ENCODE measurements around the gene HDHD5.

The HDHD5 gene

DNA sequence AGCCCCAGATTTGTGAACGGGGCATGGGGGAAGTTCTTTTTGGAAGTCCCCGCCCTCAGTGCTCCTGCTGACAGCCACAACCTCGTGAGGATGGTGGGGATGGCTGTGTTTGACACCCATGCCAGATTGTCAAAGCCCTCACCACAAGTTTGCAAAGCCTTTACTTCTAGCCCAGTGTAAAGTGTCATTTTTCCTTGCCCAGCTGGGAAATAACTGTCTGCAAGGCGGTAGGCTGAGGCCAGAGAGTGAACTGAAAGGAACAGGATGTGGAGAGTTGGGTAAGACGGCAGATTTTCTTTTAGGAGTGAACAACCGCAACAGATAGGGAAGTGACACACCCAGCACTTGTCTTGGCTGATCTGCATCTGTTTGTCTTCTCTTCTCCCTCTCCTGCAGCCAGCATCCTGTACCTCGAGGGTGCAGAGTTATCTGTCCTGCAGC is 60.7 kb downstream of the HDHD5 start:
- Histone ChIP-seq H3K4me2 (no peak overlapping the region), H4K20me1 (ENCODE audit: insufficient read depth) (no peaks in the 10 kb centered on the region), H3K9ac (no peak overlapping the region), H3K36me3 (ENCODE audit: insufficient read depth) (no peaks in the 10 kb centered on the region), H3K4me3 (IDR thresholded peaks at IDR 0.05; ENCODE audit: insufficient read depth, low read depth, low read length) (no peak overlapping the region), H3K79me2 (ENCODE audit: insufficient read depth, low read depth) (no peaks in the 10 kb centered on the region), H2AFZ (ENCODE audit: low read depth) (no peak overlapping the region), H3K27ac (no peak overlapping the region), H3K4me1 (ENCODE audit: low read depth, poor library complexity, severe bottlenecking) (no peaks in the 10 kb centered on the region), H3K27me3 (ENCODE audit: insufficient read depth, low read depth) (no peaks in the 10 kb centered on the region)
- TF ChIP-seq, protein P1, sequence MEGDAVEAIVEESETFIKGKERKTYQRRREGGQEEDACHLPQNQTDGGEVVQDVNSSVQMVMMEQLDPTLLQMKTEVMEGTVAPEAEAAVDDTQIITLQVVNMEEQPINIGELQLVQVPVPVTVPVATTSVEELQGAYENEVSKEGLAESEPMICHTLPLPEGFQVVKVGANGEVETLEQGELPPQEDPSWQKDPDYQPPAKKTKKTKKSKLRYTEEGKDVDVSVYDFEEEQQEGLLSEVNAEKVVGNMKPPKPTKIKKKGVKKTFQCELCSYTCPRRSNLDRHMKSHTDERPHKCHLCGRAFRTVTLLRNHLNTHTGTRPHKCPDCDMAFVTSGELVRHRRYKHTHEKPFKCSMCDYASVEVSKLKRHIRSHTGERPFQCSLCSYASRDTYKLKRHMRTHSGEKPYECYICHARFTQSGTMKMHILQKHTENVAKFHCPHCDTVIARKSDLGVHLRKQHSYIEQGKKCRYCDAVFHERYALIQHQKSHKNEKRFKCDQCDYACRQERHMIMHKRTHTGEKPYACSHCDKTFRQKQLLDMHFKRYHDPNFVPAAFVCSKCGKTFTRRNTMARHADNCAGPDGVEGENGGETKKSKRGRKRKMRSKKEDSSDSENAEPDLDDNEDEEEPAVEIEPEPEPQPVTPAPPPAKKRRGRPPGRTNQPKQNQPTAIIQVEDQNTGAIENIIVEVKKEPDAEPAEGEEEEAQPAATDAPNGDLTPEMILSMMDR (conservative IDR thresholded peaks at IDR 0.05; ENCODE audit: low read depth, low read length), result no peak

DNA sequence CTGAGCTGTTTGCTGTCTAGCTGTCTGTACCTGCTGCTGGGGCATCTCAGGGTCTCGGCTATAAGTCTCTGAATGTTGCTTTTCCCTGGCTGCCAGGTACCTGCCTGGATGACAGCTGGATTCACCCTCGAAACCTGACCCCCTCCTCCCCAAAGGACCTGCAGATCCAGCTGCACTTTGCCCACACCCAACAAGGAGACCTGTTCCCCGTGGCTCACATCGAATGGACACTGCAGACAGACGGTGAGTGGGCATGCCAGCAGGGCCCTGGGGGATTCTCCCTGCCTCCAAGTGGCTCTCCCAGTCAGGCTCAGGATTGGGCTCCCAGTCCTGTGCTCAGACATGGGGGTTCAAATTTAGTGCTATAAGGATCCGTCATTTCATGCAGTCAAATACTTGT is 61.4 kb downstream of the HDHD5 start:
- TF ChIP-seq, protein P1 (conservative IDR thresholded peaks at IDR 0.05; ENCODE audit: low read depth, low read length), result no peak
- Histone ChIP-seq H3K27me3 (ENCODE audit: insufficient read depth, low read depth) (no peaks in the 10 kb centered on the region), H3K79me2 (ENCODE audit: insufficient read depth, low read depth) (no peaks in the 10 kb centered on the region), H3K36me3 (ENCODE audit: insufficient read depth) (no peaks in the 10 kb centered on the region), H3K27ac (no peak overlapping the region), H4K20me1 (ENCODE audit: insufficient read depth) (no peaks in the 10 kb centered on the region), H3K4me2 (no peak overlapping the region), H3K9ac (no peak overlapping the region), H3K4me1 (ENCODE audit: low read depth, poor library complexity, severe bottlenecking) (no peaks in the 10 kb centered on the region), H3K4me3 (IDR thresholded peaks at IDR 0.05; ENCODE audit: insufficient read depth, low read depth, low read length) (no peak overlapping the region), H2AFZ (ENCODE audit: low read depth) (no peak overlapping the region)

DNA sequence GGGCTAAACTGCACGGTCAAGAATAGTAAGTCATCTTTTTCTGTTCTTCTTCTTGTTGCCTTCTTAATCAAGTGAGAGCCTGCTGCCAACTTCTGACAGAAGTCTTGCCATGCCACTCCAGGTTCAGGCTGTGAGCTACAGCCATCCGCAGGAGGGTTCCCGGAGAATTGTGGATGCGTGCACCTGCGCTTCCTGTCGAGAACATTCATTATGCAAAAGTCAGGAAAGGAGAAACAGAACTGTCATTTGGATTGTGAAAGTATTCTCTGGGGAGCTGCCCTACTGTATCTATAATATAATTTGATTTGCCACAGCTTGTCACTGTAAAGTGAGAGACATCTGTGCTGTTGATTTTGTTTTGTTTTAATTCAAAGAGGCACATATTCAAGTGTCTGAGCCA is 62.0 kb downstream of the HDHD5 start:
- Histone ChIP-seq H3K4me3 (IDR thresholded peaks at IDR 0.05; ENCODE audit: insufficient read depth, low read depth, low read length) (no peak overlapping the region), H3K4me2 (no peak overlapping the region), H2AFZ (ENCODE audit: low read depth) (no peak overlapping the region), H3K27ac (no peak overlapping the region), H3K27me3 (ENCODE audit: insufficient read depth, low read depth) (no peaks in the 10 kb centered on the region), H3K4me1 (ENCODE audit: low read depth, poor library complexity, severe bottlenecking) (no peaks in the 10 kb centered on the region), H4K20me1 (ENCODE audit: insufficient read depth) (no peaks in the 10 kb centered on the region), H3K79me2 (ENCODE audit: insufficient read depth, low read depth) (no peaks in the 10 kb centered on the region), H3K9ac (no peak overlapping the region), H3K36me3 (ENCODE audit: insufficient read depth) (no peaks in the 10 kb centered on the region)
- TF ChIP-seq, protein P1 (conservative IDR thresholded peaks at IDR 0.05; ENCODE audit: low read depth, low read length), result no peak

DNA sequence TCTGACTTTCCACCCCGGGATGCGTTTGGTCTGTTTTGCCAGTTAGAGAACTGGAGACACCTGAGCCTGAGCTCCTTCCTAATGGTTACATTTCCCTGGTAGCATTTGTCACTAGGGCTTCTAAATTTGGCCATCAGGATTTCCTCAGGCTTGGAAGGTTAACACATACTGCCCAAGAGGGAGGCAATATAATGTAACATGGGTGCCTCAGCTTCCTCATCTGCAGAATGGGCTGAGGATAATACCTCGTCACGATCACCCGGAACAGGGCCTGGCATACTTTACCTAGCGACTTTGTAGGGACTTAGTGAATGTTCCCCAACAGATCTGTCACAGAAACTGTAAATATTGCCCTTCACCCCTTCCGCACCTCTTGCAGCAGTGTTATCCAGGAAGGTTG is 63.0 kb downstream of the HDHD5 start:
- H3K36me3 ChIP-seq (ENCODE audit: insufficient read depth), result no peaks in the 10 kb centered on the region
- H3K9ac ChIP-seq, result no peak overlapping the region
- H3K4me2 ChIP-seq, result no peak overlapping the region
- TF ChIP-seq, protein P1 (conservative IDR thresholded peaks at IDR 0.05; ENCODE audit: low read depth, low read length), result no peak
- no peaks in the 10 kb centered on the region for H3K4me1 ChIP-seq (ENCODE audit: low read depth, poor library complexity, severe bottlenecking)
- no peaks in the 10 kb centered on the region for H3K79me2 ChIP-seq (ENCODE audit: insufficient read depth, low read depth)
- H2AFZ ChIP-seq (ENCODE audit: low read depth), result no peak overlapping the region
- H3K4me3 ChIP-seq (IDR thresholded peaks at IDR 0.05; ENCODE audit: insufficient read depth, low read depth, low read length), result no peak overlapping the region
- no peak overlapping the region for H3K27ac ChIP-seq
- no peaks in the 10 kb centered on the region for H4K20me1 ChIP-seq (ENCODE audit: insufficient read depth)
- no peaks in the 10 kb centered on the region for H3K27me3 ChIP-seq (ENCODE audit: insufficient read depth, low read depth)

Data from KMS-11 (cell line).